ENCODE results near the gene DPP6.

Gene DPP6

GRCh38 chr7:154553711-154554265 is 501.6 kb downstream of the DPP6 start:
- ChIA-PET CTCF (interaction anchor here (0.6 kb wide), 2 partner anchors 9 to 267 kb away, joined by 3 read pairs; no protein-coding TSS in a partner anchor), POLR2A (no interaction called here)
- no peak for DNase-seq (ENCODE audit: extremely low spot score)
- TF ChIP-seq TARDBP (IDR thresholded peaks at IDR 0.05) (no peak), SUZ12 (IDR thresholded peaks at IDR 0.05) (no peak), FOXA1 (IDR thresholded peaks at IDR 0.05) (no peak), CTBP1 (IDR thresholded peaks at IDR 0.05; ENCODE audit: borderline replicate concordance) (no peak), ZNF384 (IDR thresholded peaks at IDR 0.05) (no peak), HDGF (IDR thresholded peaks at IDR 0.05; ENCODE audit: borderline replicate concordance) (no peak), L3MBTL2 (conservative IDR thresholded peaks at IDR 0.05) (no peak), NFRKB (IDR thresholded peaks at IDR 0.05) (no peak), ARNT (IDR thresholded peaks at IDR 0.05) (no peak), BHLHE40 (IDR thresholded peaks at IDR 0.05; ENCODE audit: borderline replicate concordance) (no peak), PKNOX1 (IDR thresholded peaks at IDR 0.05) (no peak), LEF1 (IDR thresholded peaks at IDR 0.05; ENCODE audit: borderline replicate concordance) (no peak), FOXM1 (IDR thresholded peaks at IDR 0.05; ENCODE audit: borderline replicate concordance) (no peak), FOXK2 (IDR thresholded peaks at IDR 0.05) (no peak), SP1 (IDR thresholded peaks at IDR 0.05) (no peak), ELF4 (IDR thresholded peaks at IDR 0.05) (no peak)

- CTCF ChIA-PET = no interaction called here
- no peak for DNase-seq (ENCODE audit: extremely low spot score)
- TF ChIP-seq FOXM1 (IDR thresholded peaks at IDR 0.05; ENCODE audit: borderline replicate concordance) (no peak), CTBP1 (IDR thresholded peaks at IDR 0.05; ENCODE audit: borderline replicate concordance) (no peak), LEF1 (IDR thresholded peaks at IDR 0.05; ENCODE audit: borderline replicate concordance) (no peak), ELF4 (IDR thresholded peaks at IDR 0.05) (no peak)
- POLR2A ChIA-PET = no interaction called here
Observed at GRCh38 chr7:154559454-154559853, 507.3 kb downstream of the DPP6 start.

GRCh38 chr7:154564676-154565075 is 512.5 kb downstream of the DPP6 start:
- CTCF ChIA-PET = no interaction called here

GRCh38 chr7:154566877-154567276 is 514.7 kb downstream of the DPP6 start:
- ChIA-PET CTCF (no interaction called here), POLR2A (no interaction called here)
- no peak for DNase-seq (ENCODE audit: extremely low spot score)
- TF ChIP-seq CTBP1 (IDR thresholded peaks at IDR 0.05; ENCODE audit: borderline replicate concordance) (no peak), BHLHE40 (IDR thresholded peaks at IDR 0.05; ENCODE audit: borderline replicate concordance) (no peak), LEF1 (IDR thresholded peaks at IDR 0.05; ENCODE audit: borderline replicate concordance) (no peak)

More at GRCh38 chr7:154564676-154565075, 512.5 kb downstream of the DPP6 start:
- TF ChIP-seq FOXA1 (IDR thresholded peaks at IDR 0.05) (no peak), FOXM1 (IDR thresholded peaks at IDR 0.05; ENCODE audit: borderline replicate concordance) (no peak), NFRKB (IDR thresholded peaks at IDR 0.05) (no peak), ARNT (IDR thresholded peaks at IDR 0.05) (no peak), ELF4 (IDR thresholded peaks at IDR 0.05) (no peak)
- DNase-seq (ENCODE audit: extremely low spot score) = no peak
- POLR2A ChIA-PET = no interaction called here

- CTCF ChIA-PET = no interaction called here
Observed at GRCh38 chr7:154568346-154568745, 516.1 kb downstream of the DPP6 start.

GRCh38 chr7:154569916-154570315 is 517.7 kb downstream of the DPP6 start:
- TF ChIP-seq PKNOX1 (IDR thresholded peaks at IDR 0.05) = no peak
- ChIA-PET CTCF (no interaction called here), POLR2A (no interaction called here)
- DNase-seq (ENCODE audit: extremely low spot score) = no peak

More at GRCh38 chr7:154568346-154568745, 516.1 kb downstream of the DPP6 start:
- TF ChIP-seq NFRKB (IDR thresholded peaks at IDR 0.05) = no peak
- TF ChIP-seq FOXK2 (IDR thresholded peaks at IDR 0.05) = no peak
- no peak for TF ChIP-seq LEF1 (IDR thresholded peaks at IDR 0.05; ENCODE audit: borderline replicate concordance)
- no peak for TF ChIP-seq SP1 (IDR thresholded peaks at IDR 0.05)
- no peak for TF ChIP-seq FOXA1 (IDR thresholded peaks at IDR 0.05)
- no peak for TF ChIP-seq ELF4 (IDR thresholded peaks at IDR 0.05)
- no peak for TF ChIP-seq ARNT (IDR thresholded peaks at IDR 0.05)
- TF ChIP-seq ZNF384 (IDR thresholded peaks at IDR 0.05) = no peak
- TF ChIP-seq TARDBP (IDR thresholded peaks at IDR 0.05) = no peak
- no peak for TF ChIP-seq HDGF (IDR thresholded peaks at IDR 0.05; ENCODE audit: borderline replicate concordance)
- TF ChIP-seq L3MBTL2 (conservative IDR thresholded peaks at IDR 0.05) = no peak
- TF ChIP-seq PKNOX1 (IDR thresholded peaks at IDR 0.05) = no peak
- TF ChIP-seq CTBP1 (IDR thresholded peaks at IDR 0.05; ENCODE audit: borderline replicate concordance) = no peak
- no peak for TF ChIP-seq SUZ12 (IDR thresholded peaks at IDR 0.05)
- POLR2A ChIA-PET = no interaction called here
- no peak for DNase-seq (ENCODE audit: extremely low spot score)

- ChIA-PET CTCF (interaction anchor here (1.1 kb wide), 2 partner anchors 10 to 13 kb away, joined by 3 to 6 read pairs; no protein-coding TSS in a partner anchor), POLR2A (no interaction called here)
- no peak for TF ChIP-seq NFRKB (IDR thresholded peaks at IDR 0.05)
- no peak for TF ChIP-seq FOXA1 (IDR thresholded peaks at IDR 0.05)
- TF ChIP-seq FOXM1 (IDR thresholded peaks at IDR 0.05; ENCODE audit: borderline replicate concordance) = no peak
- no peak for TF ChIP-seq ELF4 (IDR thresholded peaks at IDR 0.05)
- TF ChIP-seq FOXK2 (IDR thresholded peaks at IDR 0.05) = no peak
- TF ChIP-seq L3MBTL2 (conservative IDR thresholded peaks at IDR 0.05) = no peak
- TF ChIP-seq SUZ12 (IDR thresholded peaks at IDR 0.05) = no peak
- no peak for TF ChIP-seq TARDBP (IDR thresholded peaks at IDR 0.05)
- TF ChIP-seq PKNOX1 (IDR thresholded peaks at IDR 0.05) = no peak
- no peak for TF ChIP-seq SP1 (IDR thresholded peaks at IDR 0.05)
- no peak for TF ChIP-seq BHLHE40 (IDR thresholded peaks at IDR 0.05; ENCODE audit: borderline replicate concordance)
- TF ChIP-seq CTBP1 (IDR thresholded peaks at IDR 0.05; ENCODE audit: borderline replicate concordance) = no peak
- no peak for TF ChIP-seq LEF1 (IDR thresholded peaks at IDR 0.05; ENCODE audit: borderline replicate concordance)
- no peak for TF ChIP-seq HDGF (IDR thresholded peaks at IDR 0.05; ENCODE audit: borderline replicate concordance)
- TF ChIP-seq ZNF384 (IDR thresholded peaks at IDR 0.05) = no peak
- no peak for TF ChIP-seq ARNT (IDR thresholded peaks at IDR 0.05)
- DNase-seq (ENCODE audit: extremely low spot score) = no peak
Observed at GRCh38 chr7:154571772-154572171, 519.6 kb downstream of the DPP6 start.

All from HEK293T (cell line).